ENCODE results near the gene PLCL2.

The PLCL2 gene

DNA sequence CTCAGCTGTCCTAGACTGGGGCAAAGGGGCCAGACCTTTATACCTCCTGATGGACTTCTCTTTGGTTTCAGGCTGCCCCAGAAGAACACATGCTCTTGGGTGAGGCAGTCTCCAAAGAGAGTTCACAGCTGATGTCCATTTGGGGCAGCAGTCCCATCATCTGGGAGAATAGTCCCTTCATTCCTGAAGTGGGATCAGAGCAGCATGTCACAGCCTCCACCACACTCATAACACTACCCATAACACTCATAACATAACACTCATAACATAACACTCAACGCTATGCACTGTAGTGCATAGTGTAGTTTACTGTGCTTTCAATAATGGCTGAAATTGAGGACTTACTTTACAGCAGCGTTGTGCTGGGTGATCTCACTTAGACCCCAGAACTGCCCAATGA is 36.7 kb upstream of the PLCL2 start:
- no peaks in the 10 kb centered on the region for H3K9me2 ChIP-seq (ENCODE audit: low read depth, low read length)
- H3K27me3 ChIP-seq (ENCODE audit: insufficient read depth, low read length), result no peaks in the 10 kb centered on the region
- H3K4me2 ChIP-seq (ENCODE audit: low read length), result no peak overlapping the region
- H3F3A ChIP-seq (ENCODE audit: insufficient read depth, low read length), result no peaks in the 10 kb centered on the region; the same call in 1 of the 2 replicates
- TF ChIP-seq, protein P1, sequence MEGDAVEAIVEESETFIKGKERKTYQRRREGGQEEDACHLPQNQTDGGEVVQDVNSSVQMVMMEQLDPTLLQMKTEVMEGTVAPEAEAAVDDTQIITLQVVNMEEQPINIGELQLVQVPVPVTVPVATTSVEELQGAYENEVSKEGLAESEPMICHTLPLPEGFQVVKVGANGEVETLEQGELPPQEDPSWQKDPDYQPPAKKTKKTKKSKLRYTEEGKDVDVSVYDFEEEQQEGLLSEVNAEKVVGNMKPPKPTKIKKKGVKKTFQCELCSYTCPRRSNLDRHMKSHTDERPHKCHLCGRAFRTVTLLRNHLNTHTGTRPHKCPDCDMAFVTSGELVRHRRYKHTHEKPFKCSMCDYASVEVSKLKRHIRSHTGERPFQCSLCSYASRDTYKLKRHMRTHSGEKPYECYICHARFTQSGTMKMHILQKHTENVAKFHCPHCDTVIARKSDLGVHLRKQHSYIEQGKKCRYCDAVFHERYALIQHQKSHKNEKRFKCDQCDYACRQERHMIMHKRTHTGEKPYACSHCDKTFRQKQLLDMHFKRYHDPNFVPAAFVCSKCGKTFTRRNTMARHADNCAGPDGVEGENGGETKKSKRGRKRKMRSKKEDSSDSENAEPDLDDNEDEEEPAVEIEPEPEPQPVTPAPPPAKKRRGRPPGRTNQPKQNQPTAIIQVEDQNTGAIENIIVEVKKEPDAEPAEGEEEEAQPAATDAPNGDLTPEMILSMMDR (IDR thresholded peaks at IDR 0.05; ENCODE audit: low read length), result no peak
- no peak for TF ChIP-seq EZH2 (IDR thresholded peaks at IDR 0.05; ENCODE audit: borderline replicate concordance, low read length)
- H3K4me3 ChIP-seq (ENCODE audit: low read depth, low read length, poor library complexity, severe bottlenecking), result no peak overlapping the region
- H3K36me3 ChIP-seq (ENCODE audit: insufficient read depth, low read length), result no peaks in the 10 kb centered on the region
- no peak overlapping the region for H3K9ac ChIP-seq (ENCODE audit: low read length)
- peaks cover 55% of the 10 kb centered on the region for H3K4me1 ChIP-seq (ENCODE audit: insufficient read depth, low read length, severe bottlenecking)
- H4K20me1 ChIP-seq (ENCODE audit: insufficient read depth, low read length), result no peaks in the 10 kb centered on the region
- H3K9me3 ChIP-seq (ENCODE audit: low read length), result no peaks in the 10 kb centered on the region
- no peak overlapping the region for H2AFZ ChIP-seq (ENCODE audit: low read length)
- no peak overlapping the region for H3K27ac ChIP-seq (ENCODE audit: low read depth, low read length, poor library complexity, severe bottlenecking)
- no peaks in the 10 kb centered on the region for H3K79me2 ChIP-seq (ENCODE audit: insufficient read depth, low read length)

GRCh38 chr3:16849229-16849628 is 35.5 kb upstream of the PLCL2 start:
- H3K4me2 ChIP-seq (ENCODE audit: low read length), result peak overlapping the region; percentile 52
- no peaks in the 10 kb centered on the region for H4K20me1 ChIP-seq (ENCODE audit: insufficient read depth, low read length)
- peaks cover 43% of the 10 kb centered on the region for H3K4me1 ChIP-seq (ENCODE audit: insufficient read depth, low read length, severe bottlenecking)
- H3K79me2 ChIP-seq (ENCODE audit: insufficient read depth, low read length), result no peaks in the 10 kb centered on the region
- H3K9me2 ChIP-seq (ENCODE audit: low read depth, low read length), result no peaks in the 10 kb centered on the region
- peak overlapping the region; percentile 50 for H2AFZ ChIP-seq (ENCODE audit: low read length)
- H3K27me3 ChIP-seq (ENCODE audit: insufficient read depth, low read length), result no peaks in the 10 kb centered on the region
- peak overlapping the region; percentile 22 for H3K4me3 ChIP-seq (ENCODE audit: low read depth, low read length, poor library complexity, severe bottlenecking)
- H3K36me3 ChIP-seq (ENCODE audit: insufficient read depth, low read length), result no peaks in the 10 kb centered on the region
- peak overlapping the region; percentile 5; the same call in 1 of the 2 replicates for H3K9ac ChIP-seq (ENCODE audit: low read length)
- no peaks in the 10 kb centered on the region for H3K9me3 ChIP-seq (ENCODE audit: low read length)
- H3F3A ChIP-seq (ENCODE audit: insufficient read depth, low read length), result no peaks in the 10 kb centered on the region
- TF ChIP-seq, protein P1 (IDR thresholded peaks at IDR 0.05; ENCODE audit: low read length), result no peak
- no peak for TF ChIP-seq EZH2 (IDR thresholded peaks at IDR 0.05; ENCODE audit: borderline replicate concordance, low read length)
- peak overlapping the region; percentile 54 for H3K27ac ChIP-seq (ENCODE audit: low read depth, low read length, poor library complexity, severe bottlenecking)

GRCh38 chr3:16849795-16850194 is 35.0 kb upstream of the PLCL2 start:
- peak overlapping the region; percentile 52 for H3K4me2 ChIP-seq (ENCODE audit: low read length)
- no peaks in the 10 kb centered on the region for H3K36me3 ChIP-seq (ENCODE audit: insufficient read depth, low read length)
- no peaks in the 10 kb centered on the region for H3K79me2 ChIP-seq (ENCODE audit: insufficient read depth, low read length)
- H3K9ac ChIP-seq (ENCODE audit: low read length), result peak overlapping the region; percentile 5; the same call in 1 of the 2 replicates
- no peaks in the 10 kb centered on the region for H3K9me2 ChIP-seq (ENCODE audit: low read depth, low read length)
- H2AFZ ChIP-seq (ENCODE audit: low read length), result no peak overlapping the region; the same call in 1 of the 2 replicates
- no peaks in the 10 kb centered on the region for H4K20me1 ChIP-seq (ENCODE audit: insufficient read depth, low read length)
- H3K4me1 ChIP-seq (ENCODE audit: insufficient read depth, low read length, severe bottlenecking), result peaks cover 39% of the 10 kb centered on the region
- H3K27ac ChIP-seq (ENCODE audit: low read depth, low read length, poor library complexity, severe bottlenecking), result peak overlapping the region; percentile 54
- no peaks in the 10 kb centered on the region for H3F3A ChIP-seq (ENCODE audit: insufficient read depth, low read length)
- TF ChIP-seq, protein P1 (IDR thresholded peaks at IDR 0.05; ENCODE audit: low read length), result no peak
- TF ChIP-seq EZH2 (IDR thresholded peaks at IDR 0.05; ENCODE audit: borderline replicate concordance, low read length), result no peak
- no peaks in the 10 kb centered on the region for H3K27me3 ChIP-seq (ENCODE audit: insufficient read depth, low read length)
- H3K9me3 ChIP-seq (ENCODE audit: low read length), result no peaks in the 10 kb centered on the region
- peak overlapping the region; percentile 22 for H3K4me3 ChIP-seq (ENCODE audit: low read depth, low read length, poor library complexity, severe bottlenecking)

All from OCI-LY1 (cell line).